Measurements from ENCODE around the gene AQP5. TPM values are rescaled to one million over a fixed set of nuclear protein-coding genes. Genes with fewer than 3 reads are reported as not detected.

AQP5 gene
- total RNA-seq, 2 donors from 2014 or later, result 2.1 TPM; not detected in 1

DNA sequence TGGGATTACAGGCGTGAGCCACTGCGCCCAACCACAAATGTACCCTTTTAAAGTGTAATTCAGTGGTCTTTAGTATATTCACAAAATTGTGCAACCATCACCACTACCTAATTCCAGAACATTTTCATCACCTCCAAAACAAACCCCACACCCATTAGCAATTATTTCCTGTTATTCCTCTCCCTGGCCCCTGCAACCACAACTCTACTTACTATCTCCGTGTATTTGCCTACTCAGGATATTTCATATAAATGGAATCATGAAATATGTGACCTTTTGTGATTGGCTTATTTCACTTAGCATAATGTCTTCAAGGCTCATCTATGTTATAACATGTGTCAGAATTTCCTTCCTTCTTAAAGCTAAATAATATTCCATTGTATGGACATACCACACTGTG is 27.2 kb upstream of the AQP5 start:
- TF ChIP-seq, protein P1, sequence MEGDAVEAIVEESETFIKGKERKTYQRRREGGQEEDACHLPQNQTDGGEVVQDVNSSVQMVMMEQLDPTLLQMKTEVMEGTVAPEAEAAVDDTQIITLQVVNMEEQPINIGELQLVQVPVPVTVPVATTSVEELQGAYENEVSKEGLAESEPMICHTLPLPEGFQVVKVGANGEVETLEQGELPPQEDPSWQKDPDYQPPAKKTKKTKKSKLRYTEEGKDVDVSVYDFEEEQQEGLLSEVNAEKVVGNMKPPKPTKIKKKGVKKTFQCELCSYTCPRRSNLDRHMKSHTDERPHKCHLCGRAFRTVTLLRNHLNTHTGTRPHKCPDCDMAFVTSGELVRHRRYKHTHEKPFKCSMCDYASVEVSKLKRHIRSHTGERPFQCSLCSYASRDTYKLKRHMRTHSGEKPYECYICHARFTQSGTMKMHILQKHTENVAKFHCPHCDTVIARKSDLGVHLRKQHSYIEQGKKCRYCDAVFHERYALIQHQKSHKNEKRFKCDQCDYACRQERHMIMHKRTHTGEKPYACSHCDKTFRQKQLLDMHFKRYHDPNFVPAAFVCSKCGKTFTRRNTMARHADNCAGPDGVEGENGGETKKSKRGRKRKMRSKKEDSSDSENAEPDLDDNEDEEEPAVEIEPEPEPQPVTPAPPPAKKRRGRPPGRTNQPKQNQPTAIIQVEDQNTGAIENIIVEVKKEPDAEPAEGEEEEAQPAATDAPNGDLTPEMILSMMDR (IDR thresholded peaks at IDR 0.05), result no peak
- no peaks in the 10 kb centered on the region for H3K36me3 ChIP-seq
- H3K4me3 ChIP-seq, result no peak overlapping the region
- DNase-seq (ENCODE audit: low spot score), result no peak
- no peaks in the 10 kb centered on the region for H3K27me3 ChIP-seq
- H3K9me3 ChIP-seq, result no peaks in the 10 kb centered on the region
- no peak overlapping the region for H3K27ac ChIP-seq
- no peaks in the 10 kb centered on the region for H3K4me1 ChIP-seq

GRCh38 chr12:49936925-49937324 is 24.7 kb upstream of the AQP5 start:
- H3K36me3 ChIP-seq, result no peaks in the 10 kb centered on the region
- H3K4me3 ChIP-seq, result no peak overlapping the region
- H3K27me3 ChIP-seq, result no peaks in the 10 kb centered on the region
- no peaks in the 10 kb centered on the region for H3K9me3 ChIP-seq
- TF ChIP-seq, protein P1 (IDR thresholded peaks at IDR 0.05), result no peak
- DNase-seq (ENCODE audit: low spot score), result no peak
- no peaks in the 10 kb centered on the region for H3K4me1 ChIP-seq
- H3K27ac ChIP-seq, result no peak overlapping the region

GRCh38 chr12:49937639-49938300 is 23.9 kb upstream of the AQP5 start:
- Histone ChIP-seq H3K4me3 (no peak overlapping the region), H3K9me3 (no peaks in the 10 kb centered on the region), H3K4me1 (no peaks in the 10 kb centered on the region), H3K27ac (no peak overlapping the region), H3K36me3 (no peaks in the 10 kb centered on the region), H3K27me3 (no peaks in the 10 kb centered on the region)
- DNase-seq (ENCODE audit: low spot score), result no peak
- TF ChIP-seq, protein P1 (IDR thresholded peaks at IDR 0.05), result no peak

- H3K27ac ChIP-seq, result no peak overlapping the region
- H3K4me3 ChIP-seq, result no peak overlapping the region
Observed at GRCh38 chr12:49939307-49939706, 22.4 kb upstream of the AQP5 start.

DNA sequence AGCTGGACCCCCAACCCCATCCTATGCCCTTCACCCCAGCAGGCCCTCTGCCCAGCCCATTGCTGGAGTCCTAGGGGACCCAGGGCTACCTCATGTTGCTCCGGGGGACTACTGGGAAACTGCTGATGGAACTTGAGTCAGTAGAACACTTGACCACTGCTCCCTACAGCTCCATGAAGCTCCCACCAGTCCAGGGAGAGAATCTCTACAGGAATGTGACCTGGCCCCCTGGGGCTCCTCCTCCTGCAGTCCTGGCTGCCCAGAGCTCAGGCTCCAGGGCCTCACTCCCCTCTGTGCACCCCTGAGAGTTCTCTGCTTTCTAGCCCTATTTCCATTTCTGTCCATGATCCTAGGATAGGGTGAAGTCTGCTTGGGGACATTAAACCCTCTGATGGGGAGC is 22.0 kb upstream of the AQP5 start:
- Histone ChIP-seq H3K27ac (no peak overlapping the region), H3K36me3 (no peaks in the 10 kb centered on the region), H3K4me1 (no peaks in the 10 kb centered on the region), H3K9me3 (no peaks in the 10 kb centered on the region), H3K4me3 (no peak overlapping the region), H3K27me3 (no peaks in the 10 kb centered on the region)
- TF ChIP-seq, protein P1 (IDR thresholded peaks at IDR 0.05), result no peak
- no peak for DNase-seq (ENCODE audit: low spot score)

More at GRCh38 chr12:49939307-49939706, 22.4 kb upstream of the AQP5 start:
- Histone ChIP-seq H3K9me3 (no peaks in the 10 kb centered on the region), H3K27me3 (no peaks in the 10 kb centered on the region), H3K36me3 (no peaks in the 10 kb centered on the region), H3K4me1 (no peaks in the 10 kb centered on the region)
- DNase-seq (ENCODE audit: low spot score), result no peak
- TF ChIP-seq, protein P1 (IDR thresholded peaks at IDR 0.05), result no peak
